CD4-positive, alpha-beta T cell (primary cell): Measurements from ENCODE around the gene CST4. TPM values are rescaled to one million over a fixed set of nuclear protein-coding genes. Genes with fewer than 3 reads are reported as not detected.
"Not testable (repeated sequence)": the region's sequence is repeated elsewhere in the genome, so short reads cannot be mapped to it uniquely, and the experiment has no call there.

Experiments
- ATAC-seq: fragments of 200-7000 bp; cut with Tn5 transposase; one replicate; pipeline ENCODE4 v1.10.0; 2022; ENCODE audit warnings: mild to moderate bottlenecking; ENCODE audit not compliant: poor library complexity
- CTCF ChIA-PET: fragments of 350-600 bp; sonication (Branson Sonifier 250); formaldehyde crosslinking; loops from one replicate; lab custom pipeline; 2021; ENCODE audit warnings: antibody characterized with exemption, inconsistent platforms; lab: Charles Lee
- POLR2A ChIA-PET: fragments of 350-600 bp; sonication (Branson Sonifier 250); formaldehyde crosslinking; loops from one replicate; lab custom pipeline; 2021; ENCODE audit warnings: antibody characterized with exemption, inconsistent platforms; lab: Charles Lee
- DNase-seq, 14 experiments: peaks; one replicate each; pipeline ENCODE4 v3.0.0-alpha.2; 2013 to 2020; ENCODE audit warnings: mixed read lengths in 2 of 14
- H3K27ac ChIP-seq, 2 donors: one replicate each; pipeline versions ENCODE4 v1.5.1 to v1.7.0; 2013; ENCODE audit warnings: low read length in 2 of 2, low read depth in 1 of 2, mild to moderate bottlenecking in 1 of 2
- H3K27me3 ChIP-seq, 2 experiments: 1 replicate in 1 of 2; 2 replicates in 1 of 2; pipeline versions ENCODE4 v1.6.1 to v1.7.0; 2013; ENCODE audit warnings: low read length in 2 of 2, control low read depth in 1 of 2, mild to moderate bottlenecking in 1 of 2, moderate library complexity in 1 of 2; ENCODE audit not compliant: insufficient read depth in 2 of 2, control insufficient read depth in 1 of 2
- H3K36me3 ChIP-seq: one replicate; pipeline ENCODE4 v1.6.1; 2013; ENCODE audit warnings: low read length, control low read depth; ENCODE audit not compliant: insufficient read depth
- H3K4me1 ChIP-seq: one replicate; pipeline ENCODE4 v1.6.1; 2013; ENCODE audit warnings: low read length, control low read depth; ENCODE audit not compliant: insufficient read depth
- H3K4me3 ChIP-seq: one replicate; pipeline ENCODE4 v1.5.1; 2013; ENCODE audit warnings: mild to moderate bottlenecking, low read length, moderate library complexity
- H3K9me3 ChIP-seq, 2 experiments: 1 replicate in 1 of 2; 2 replicates in 1 of 2; pipeline versions ENCODE4 v1.6.1 to v1.7.0; 2013; ENCODE audit warnings: low read length in 2 of 2, mild to moderate bottlenecking in 2 of 2, control low read depth in 1 of 2, moderate library complexity in 1 of 2; ENCODE audit not compliant: control insufficient read depth in 1 of 2, insufficient read depth in 1 of 2
- H3K27ac Mint-ChIP-seq: one replicate; pipeline ENCODE4 v1.8.0; 2020; ENCODE audit warnings: mixed read lengths
- H3K27me3 Mint-ChIP-seq: one replicate; pipeline ENCODE4 v1.8.0; 2021; ENCODE audit warnings: mixed read lengths
- H3K36me3 Mint-ChIP-seq: one replicate; pipeline ENCODE4 v1.8.0; 2021; ENCODE audit warnings: low read depth, mixed read lengths
- H3K4me1 Mint-ChIP-seq: one replicate; pipeline ENCODE4 v1.8.0; 2021; ENCODE audit warnings: low read depth, mixed read lengths
- H3K4me3 Mint-ChIP-seq: one replicate; pipeline ENCODE4 v1.8.0; 2020; ENCODE audit warnings: mild to moderate bottlenecking, mixed read lengths
- H3K9me3 Mint-ChIP-seq: one replicate; pipeline ENCODE4 v1.8.0; 2020; ENCODE audit warnings: mixed read lengths
- CTCF ChIP-seq: fragments of 200-600 bp; IDR thresholded peaks from one replicate; pipeline ENCODE4 v1.8.0; 2022; ENCODE audit warnings: antibody characterized with exemption, mild to moderate bottlenecking
- intact Hi-C, 2 experiments: fragments of 100-400 bp; cut with DNase I in 1 of 2; cut with micrococcal nuclease in 1 of 2; formaldehyde crosslinking; loops; one replicate each; pipeline versions ENCODE4 v1.15.1 to v1.9.0; 2023 to 2025; cut with DNase I, micrococcal nuclease
- total RNA-seq, 174 experiments: library from RNA in 2 of 174; stranded (reverse) in 2 of 174; gene quantifications; one replicate each; pipeline ENCODE4 v1.2.3 and lab custom pipeline; 2021 to 2026

Gene CST4
- total RNA-seq, 2 experiments from 2014 or later: not detected

GRCh38 chr20:23666698-23667097 is 22.1 kb downstream of the CST4 start:
- DNase-seq: no peak
- ATAC-seq: no peak
- H3K27me3 Mint-ChIP-seq: no peaks in the 10 kb centered on the region
- H3K9me3 Mint-ChIP-seq: no peaks in the 10 kb centered on the region
- intact Hi-C loops: no loop called here
- Histone ChIP-seq H3K4me3 (no peak overlapping the region), H3K9me3 (no peaks in the 10 kb centered on the region), H3K36me3 (no peaks in the 10 kb centered on the region), H3K27me3 (no peaks in the 10 kb centered on the region), H3K27ac (no peak overlapping the region), H3K4me1 (no peaks in the 10 kb centered on the region)
- no peaks in the 10 kb centered on the region for H3K4me1 Mint-ChIP-seq
- H3K27ac Mint-ChIP-seq: no peak overlapping the region
- H3K4me3 Mint-ChIP-seq: no peak overlapping the region
- ChIA-PET CTCF (no interaction called here), POLR2A (no interaction called here)
- TF ChIP-seq CTCF: no peak
- H3K36me3 Mint-ChIP-seq: no peaks in the 10 kb centered on the region

GRCh38 chr20:23666189-23666588 is 22.6 kb downstream of the CST4 start:
- DNase-seq (no peak), ATAC-seq (no peak)
- POLR2A ChIA-PET: no interaction called here

GRCh38 chr20:23664954-23665353 is 23.9 kb downstream of the CST4 start:
- Histone ChIP-seq H3K27me3 (no peaks in the 10 kb centered on the region), H3K9me3 (no peaks in the 10 kb centered on the region), H3K4me1 (no peaks in the 10 kb centered on the region), H3K27ac (no peak overlapping the region), H3K4me3 (no peak overlapping the region), H3K36me3 (no peaks in the 10 kb centered on the region)
- intact Hi-C loops: no loop called here
- POLR2A ChIA-PET: no interaction called here
- TF ChIP-seq CTCF: no peak
- H3K4me1 Mint-ChIP-seq: no peaks in the 10 kb centered on the region
- DNase-seq (no peak), ATAC-seq (no peak)
- H3K27ac Mint-ChIP-seq: no peak overlapping the region
- H3K9me3 Mint-ChIP-seq: no peaks in the 10 kb centered on the region
- H3K36me3 Mint-ChIP-seq: no peaks in the 10 kb centered on the region
- H3K4me3 Mint-ChIP-seq: no peak overlapping the region
- CTCF ChIA-PET: no interaction called here
- no peaks in the 10 kb centered on the region for H3K27me3 Mint-ChIP-seq

More at GRCh38 chr20:23666189-23666588, 22.6 kb downstream of the CST4 start:
- no peak for TF ChIP-seq CTCF
- no peaks in the 10 kb centered on the region for H3K9me3 ChIP-seq
- H3K4me1 ChIP-seq: no peaks in the 10 kb centered on the region
- H3K27me3 Mint-ChIP-seq: no peaks in the 10 kb centered on the region
- CTCF ChIA-PET: no interaction called here
- H3K36me3 ChIP-seq: no peaks in the 10 kb centered on the region
- intact Hi-C loops: no loop called here
- H3K27ac ChIP-seq: no peak overlapping the region
- no peak overlapping the region for H3K27ac Mint-ChIP-seq
- no peaks in the 10 kb centered on the region for H3K4me1 Mint-ChIP-seq
- no peaks in the 10 kb centered on the region for H3K9me3 Mint-ChIP-seq
- H3K36me3 Mint-ChIP-seq: no peaks in the 10 kb centered on the region
- no peak overlapping the region for H3K4me3 Mint-ChIP-seq
- H3K27me3 ChIP-seq: no peaks in the 10 kb centered on the region
- H3K4me3 ChIP-seq: no peak overlapping the region

GRCh38 chr20:23664046-23664445 is 24.8 kb downstream of the CST4 start:
- POLR2A ChIA-PET, H3K4me1 ChIP-seq, H3K36me3 ChIP-seq, ATAC-seq, DNase-seq, H3K36me3 Mint-ChIP-seq, H3K9me3 Mint-ChIP-seq, intact Hi-C loops, H3K27me3 ChIP-seq, H3K27ac Mint-ChIP-seq, H3K27me3 Mint-ChIP-seq, H3K4me1 Mint-ChIP-seq, CTCF ChIA-PET, H3K4me3 ChIP-seq, H3K9me3 ChIP-seq, H3K27ac ChIP-seq, H3K4me3 Mint-ChIP-seq: not testable (repeated sequence)
